Heart right ventricle (tissue), 16 donors: ENCODE results near the gene SCN4A. TPM values are rescaled to one million over a fixed set of nuclear protein-coding genes. Genes with fewer than 3 reads are reported as not detected.
"Not testable (repeated sequence)": the region's sequence is repeated elsewhere in the genome, so short reads cannot be mapped to it uniquely, and the experiment has no call there.

Experiments
- ATAC-seq, 8 donors: fragments of 200-7000 bp; cut with Tn5 transposase; one replicate each; pipeline ENCODE4 v1.9.1; 2020; ENCODE audit warnings: mild to moderate bottlenecking in 8 of 8, moderate library complexity in 8 of 8, moderate number of reproducible peaks in 1 of 8
- DNase-seq, 2 donors: peaks; one replicate each; pipeline ENCODE4 v3.0.0-alpha.2; 2020
- H3K27ac ChIP-seq, 10 donors: fragments of 200-600 bp; sonication (generic) in 2 of 10; one replicate each; pipeline versions ENCODE4 v1.5.0 to v1.8.0; 2020 to 2022; ENCODE audit warnings: mild to moderate bottlenecking in 3 of 10
- H3K27me3 ChIP-seq, 7 donors: fragments of 200-600 bp; one replicate each; pipeline ENCODE4 v1.8.0; 2021 to 2022; ENCODE audit warnings: mild to moderate bottlenecking in 2 of 7
- H3K36me3 ChIP-seq, 9 donors: fragments of 200-600 bp; sonication (generic) in 1 of 9; one replicate each; pipeline versions ENCODE4 v1.5.0 to v1.8.0; 2020 to 2022; ENCODE audit warnings: mild to moderate bottlenecking in 2 of 9
- H3K4me1 ChIP-seq, 9 donors: fragments of 200-600 bp; sonication (generic) in 1 of 9; one replicate each; pipeline versions ENCODE4 v1.5.0 to v1.8.0; 2020 to 2022; ENCODE audit warnings: mild to moderate bottlenecking in 4 of 9
- H3K4me3 ChIP-seq, 10 donors: fragments of 200-600 bp; sonication (generic) in 2 of 10; one replicate each; pipeline versions ENCODE4 v1.5.0 to v1.8.0; 2020 to 2022; ENCODE audit warnings: mild to moderate bottlenecking in 7 of 10, moderate library complexity in 2 of 10
- H3K9me3 ChIP-seq, 11 donors: fragments of 200-600 bp in 10 of 11; sonication (generic) in 2 of 11; one replicate each; pipeline versions ENCODE4 v1.5.0 to v1.8.0; 2013 to 2022; ENCODE audit warnings: mild to moderate bottlenecking in 2 of 11, control low read depth in 1 of 11, moderate library complexity in 1 of 11
- WGBS, 2 donors: extraction: QIAGEN DNeasy Blood & Tissue Kit; methylation state at CpG; one replicate each; pipeline ENCODE4 v1.1.7; 2013; ENCODE audit warnings: inconsistent platforms in 1 of 2; 5-methylcytosine and 5-hydroxymethylcytosine counted together
- intact Hi-C, 10 donors: fragments of 100-400 bp; cut with DNase I; formaldehyde crosslinking; loops; one replicate each; pipeline versions ENCODE4 v1.11.1 to v1.14.2; 2022
- polyA plus RNA-seq, 2 donors: library from polyadenylated mRNA; stranded (reverse); fragments of 200-250 nt; gene quantifications; one replicate each; pipeline ENCODE4 v1.2.3, GENCODE V29; 2013
- total RNA-seq, 10 donors: library from RNA; stranded (reverse); fragmentation: NEBNext Ultra II Directional in 3 of 10; extraction: Animal tissue kit (Norgen Biotek cat#: 25700) in 3 of 10; gene quantifications; one replicate each; pipeline versions ENCODE4 v1.2.1 to v1.2.4, GENCODE V29; 2021 to 2023
- TF ChIP-seq, protein P1 (sequence below), 9 donors: fragments of 200-600 bp; sonication (generic) in 2 of 9; IDR thresholded peaks; one replicate each; pipeline versions ENCODE4 v1.5.0 to v1.8.0; 2021 to 2022; ENCODE audit warnings: antibody characterized with exemption in 9 of 9, mild to moderate bottlenecking in 5 of 9, moderate library complexity in 1 of 9
- donor health status: Arrhythmogenic right ventricular cardiomyopathy.
- donor health status: ischemic (EF 13 %, LVEDD 7.1; RV severe dilation, severe dysfunction).
- donor health status: healthy with polysubstance abuse.
- donor health status: DM: no; HTN: yes; CAD: no.
- donor health status: DM: no; HTN: no; CAD: no.
- donor health status: ischemic (EF 25% LVEDD 6.9; RV normal size, moderate dysfunction).
- donor health status: ischemic (EF 25% LVEDD 5.7; RV mildly dilated, moderate dysfunction).
- donor health status: healthy.
- donor health status: DM: yes; HTN: yes; CAD: no.
- donor health status: Ischemic cardiomyopathy.
- donor health status: ischemic (EF 35%, LVEDD 5.7; RV mildly dilated, moderate dysfunction).
- donor health status: nonischemic (EF 11% LVEDD 7.7; RV severe dilation, severe dysfunction).
- donor health status: DM: yes; HTN: yes; CAD: no.
- donor health status: PGD.
- donor health status: ischemic (EF 29% LVEDD 5.4; RV normal size, mild dysfunction).
- donor health status: nonischemic (EF 23%, LVEDD 6.1; RV moderate dilation, normal function).

The SCN4A gene
- total and polyA plus RNA-seq, 12 donors, result 0.19 to 2.9 (median 0.53) TPM

DNA sequence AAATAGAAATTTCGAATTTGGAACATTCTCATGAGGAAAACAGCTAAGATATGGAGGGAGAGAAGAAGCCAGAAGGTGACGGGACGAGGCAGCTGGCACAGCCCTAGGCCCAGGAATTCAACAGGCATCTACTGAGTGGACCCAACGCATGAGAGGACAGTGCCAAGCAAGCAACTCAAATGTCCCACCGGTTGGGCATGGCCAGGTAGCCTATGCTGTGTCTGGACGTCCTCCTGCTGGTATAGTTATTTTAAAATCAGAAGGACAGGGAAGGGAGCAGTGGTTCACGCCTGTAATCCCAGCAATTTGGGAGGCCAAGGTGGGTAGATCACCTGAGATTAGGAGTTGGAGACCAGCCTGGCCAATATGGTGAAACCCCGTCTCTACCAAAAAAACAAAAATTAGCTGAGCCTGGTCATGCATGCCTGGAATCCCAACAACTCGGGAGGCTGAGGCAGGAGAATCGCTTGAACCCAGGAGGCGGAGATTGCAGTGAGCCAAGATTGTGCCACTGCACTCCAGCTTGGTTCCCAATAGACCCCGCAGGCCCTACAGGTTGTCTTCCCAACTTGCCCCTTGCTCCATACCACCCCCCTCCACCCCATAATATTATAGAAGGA, 56.0 kb downstream of the SCN4A start:
- 84 to 89% methylated on average over 12 of the region's 12 CpGs for WGBS, 2 donors
- Histone ChIP-seq H3K27me3 (peaks cover 0 to 6% (median 0%) of the 10 kb centered on the region in 7 donors), H3K9me3 (no peaks in the 10 kb centered on the region), H3K27ac (no peak overlapping the region), H3K4me1 (peaks cover 0 to 10% (median 0%) of the 10 kb centered on the region in 9 donors), H3K36me3 (no peaks in the 10 kb centered on the region), H3K4me3 (no peak overlapping the region)
- no peak for ATAC-seq
- TF ChIP-seq, protein P1, sequence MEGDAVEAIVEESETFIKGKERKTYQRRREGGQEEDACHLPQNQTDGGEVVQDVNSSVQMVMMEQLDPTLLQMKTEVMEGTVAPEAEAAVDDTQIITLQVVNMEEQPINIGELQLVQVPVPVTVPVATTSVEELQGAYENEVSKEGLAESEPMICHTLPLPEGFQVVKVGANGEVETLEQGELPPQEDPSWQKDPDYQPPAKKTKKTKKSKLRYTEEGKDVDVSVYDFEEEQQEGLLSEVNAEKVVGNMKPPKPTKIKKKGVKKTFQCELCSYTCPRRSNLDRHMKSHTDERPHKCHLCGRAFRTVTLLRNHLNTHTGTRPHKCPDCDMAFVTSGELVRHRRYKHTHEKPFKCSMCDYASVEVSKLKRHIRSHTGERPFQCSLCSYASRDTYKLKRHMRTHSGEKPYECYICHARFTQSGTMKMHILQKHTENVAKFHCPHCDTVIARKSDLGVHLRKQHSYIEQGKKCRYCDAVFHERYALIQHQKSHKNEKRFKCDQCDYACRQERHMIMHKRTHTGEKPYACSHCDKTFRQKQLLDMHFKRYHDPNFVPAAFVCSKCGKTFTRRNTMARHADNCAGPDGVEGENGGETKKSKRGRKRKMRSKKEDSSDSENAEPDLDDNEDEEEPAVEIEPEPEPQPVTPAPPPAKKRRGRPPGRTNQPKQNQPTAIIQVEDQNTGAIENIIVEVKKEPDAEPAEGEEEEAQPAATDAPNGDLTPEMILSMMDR (IDR thresholded peaks at IDR 0.05), result no peak
- no peak for DNase-seq
- intact Hi-C loops, result loop anchor here in 9 of 10 donors (5.0 to 10.0 kb wide), 9 partner anchors 71 to 368 kb away; partner anchors contain the start of genes ERN1 (in 5 of the 9) and ICAM2 (in 1 of the 9)

DNA sequence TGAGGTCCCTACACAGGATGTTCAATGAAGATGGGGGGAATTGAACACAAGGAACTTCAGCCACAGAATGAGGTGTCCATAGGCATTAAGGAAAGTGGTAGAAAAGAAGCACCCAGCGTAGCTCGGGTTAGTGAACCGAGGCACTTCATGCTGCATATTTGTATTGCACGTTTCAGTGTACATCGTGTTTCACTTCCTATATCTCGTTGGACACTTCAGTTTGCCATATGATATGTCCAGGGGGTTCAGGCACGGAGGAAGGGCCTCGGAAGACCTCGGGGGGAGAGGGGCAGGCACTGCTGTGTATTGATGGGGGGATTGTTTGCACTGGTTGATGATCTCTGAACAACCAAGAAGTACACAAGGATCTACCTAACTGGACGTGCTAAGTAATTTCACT, 57.0 kb downstream of the SCN4A start:
- not testable (repeated sequence) for H3K36me3 ChIP-seq, H3K9me3 ChIP-seq, ATAC-seq, H3K4me3 ChIP-seq, DNase-seq, H3K27ac ChIP-seq
- 80 to 83% methylated on average over 10 of the region's 10 CpGs for WGBS, 2 donors
- peaks cover 0 to 14% (median 7%) of the 10 kb centered on the region in 7 donors for H3K27me3 ChIP-seq
- intact Hi-C loops, result loop anchor here in 9 of 10 donors (5.0 to 10.0 kb wide), 9 partner anchors 72 to 369 kb away; partner anchors contain the start of genes ERN1 (in 5 of the 9) and ICAM2 (in 1 of the 9)
- peaks cover 0 to 10% (median 0%) of the 10 kb centered on the region in 9 donors for H3K4me1 ChIP-seq

DNA sequence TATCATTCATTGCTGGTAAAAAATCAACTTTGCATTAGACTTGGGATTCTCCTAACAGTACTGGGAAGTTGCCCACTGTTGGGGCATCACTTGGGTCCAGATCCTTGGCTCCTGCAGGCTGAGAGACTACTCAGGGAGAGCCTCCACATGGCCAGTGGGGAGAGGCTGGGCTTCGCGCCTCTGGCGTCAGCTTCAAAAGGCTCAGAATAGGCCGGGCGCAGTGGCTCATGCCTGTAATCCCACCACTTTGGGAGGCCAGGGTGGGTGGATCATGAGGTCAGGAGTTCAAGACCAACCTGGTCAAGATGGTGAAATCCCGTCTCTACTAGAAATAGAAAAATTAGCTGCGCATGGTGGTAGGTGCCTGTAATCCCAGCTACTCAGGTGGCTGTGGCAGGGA, 58.2 kb downstream of the SCN4A start:
- intact Hi-C loops, result loop anchor here in 8 of 10 donors (5.0 to 10.0 kb wide), 6 partner anchors 110 to 370 kb away; partner anchors contain the start of genes ERN1 (in 5 of the 8) and ICAM2 (in 1 of the 8)
- Histone ChIP-seq H3K36me3 (no peaks in the 10 kb centered on the region), H3K9me3 (no peaks in the 10 kb centered on the region), H3K27ac (no peak overlapping the region), H3K27me3 (peaks cover 0 to 18% (median 8%) of the 10 kb centered on the region in 7 donors), H3K4me1 (peaks cover 0 to 5% (median 0%) of the 10 kb centered on the region in 9 donors), H3K4me3 (no peak overlapping the region)
- 95 to 98% methylated on average over 7 of the region's 7 CpGs for WGBS, 2 donors
- DNase-seq (no peak), ATAC-seq (no peak)
- TF ChIP-seq, protein P1 (IDR thresholded peaks at IDR 0.05), result no peak

DNA sequence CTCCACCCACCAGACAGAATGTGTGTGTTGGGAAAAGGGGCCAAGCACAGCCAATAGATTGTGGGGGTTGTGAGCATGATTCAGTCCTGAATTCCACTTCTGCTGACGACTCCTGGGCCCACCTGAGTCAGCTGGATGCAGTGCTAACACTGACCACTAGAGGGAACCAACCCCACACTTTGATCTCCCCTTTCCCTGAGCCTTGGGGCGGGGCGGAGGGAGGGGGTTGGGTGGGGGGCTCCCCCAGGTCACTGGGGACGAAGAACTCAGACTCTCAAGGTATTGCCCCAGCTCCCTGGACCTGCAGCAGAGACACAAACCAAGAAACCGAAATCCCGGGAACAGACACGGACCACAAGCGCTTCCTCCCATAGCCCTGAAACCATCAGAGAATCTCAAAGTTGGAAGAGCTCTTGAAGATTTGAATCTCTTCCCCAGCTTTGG, 61.0 kb downstream of the SCN4A start:
- TF ChIP-seq, protein P1 (IDR thresholded peaks at IDR 0.05), result peak; percentile 74 to 87 (median 82)
- Histone ChIP-seq H3K9me3 (no peaks in the 10 kb centered on the region), H3K4me1 (no peaks in the 10 kb centered on the region), H3K4me3 (no peak overlapping the region), H3K27ac (no peak overlapping the region), H3K36me3 (no peaks in the 10 kb centered on the region), H3K27me3 (peaks cover 0 to 14% (median 8%) of the 10 kb centered on the region in 7 donors)
- WGBS, 2 donors, result 43 to 46% methylated on average over 7 to 8 of the region's 8 CpGs
- DNase-seq (peak in 1 of 2 donors; percentile 45), ATAC-seq (peak in 6 of 8 donors; percentile 47 to 72 (median 66))
- intact Hi-C loops, result loop anchor here in 8 of 10 donors (5.0 to 10.0 kb wide), 6 partner anchors 113 to 373 kb away; partner anchors contain the start of genes ERN1 (in 5 of the 8) and ICAM2 (in 1 of the 8)
